HG03108 (cell line): ENCODE results near the gene INHA.
A peak's percentile ranks its signal among the peaks of the same experiment; 100 is the strongest.

Experiments
- ATAC-seq: cut with Tn5 transposase; IDR thresholded peaks from one replicate; pipeline ENCODE4 v1.9.1; 2021; ENCODE audit warnings: moderate library complexity; ENCODE audit not compliant: unreplicated experiment

The INHA gene

DNA sequence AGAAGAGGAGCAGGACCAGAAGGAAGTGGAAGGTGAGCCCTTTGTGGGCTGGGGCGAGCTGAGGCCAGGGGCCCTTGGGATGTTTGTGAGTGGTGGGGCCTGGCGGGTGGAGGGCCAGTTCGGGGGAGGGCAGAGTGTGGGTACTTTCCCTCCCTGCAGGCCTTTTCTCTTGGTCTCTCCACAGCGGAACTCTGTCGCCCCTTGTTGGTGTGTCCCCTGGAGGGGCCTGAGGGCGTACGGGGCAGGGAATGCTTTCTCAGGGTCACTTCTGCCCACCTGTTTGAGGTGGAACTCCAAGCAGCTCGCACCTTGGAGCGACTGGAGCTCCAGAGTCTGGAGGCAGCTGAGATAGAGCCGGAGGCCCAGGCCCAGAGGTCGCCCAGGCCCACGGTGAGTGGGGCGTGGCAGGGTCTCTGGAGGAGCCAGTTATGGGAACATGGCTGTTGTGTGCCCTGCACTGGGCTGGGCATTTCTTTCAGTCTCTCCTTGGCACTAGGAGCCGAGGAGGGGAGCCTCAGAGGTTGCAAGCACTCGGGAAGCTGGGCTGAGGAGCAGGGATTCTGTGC, 36.4 kb downstream of the INHA start:
- ATAC-seq, result no peak

DNA sequence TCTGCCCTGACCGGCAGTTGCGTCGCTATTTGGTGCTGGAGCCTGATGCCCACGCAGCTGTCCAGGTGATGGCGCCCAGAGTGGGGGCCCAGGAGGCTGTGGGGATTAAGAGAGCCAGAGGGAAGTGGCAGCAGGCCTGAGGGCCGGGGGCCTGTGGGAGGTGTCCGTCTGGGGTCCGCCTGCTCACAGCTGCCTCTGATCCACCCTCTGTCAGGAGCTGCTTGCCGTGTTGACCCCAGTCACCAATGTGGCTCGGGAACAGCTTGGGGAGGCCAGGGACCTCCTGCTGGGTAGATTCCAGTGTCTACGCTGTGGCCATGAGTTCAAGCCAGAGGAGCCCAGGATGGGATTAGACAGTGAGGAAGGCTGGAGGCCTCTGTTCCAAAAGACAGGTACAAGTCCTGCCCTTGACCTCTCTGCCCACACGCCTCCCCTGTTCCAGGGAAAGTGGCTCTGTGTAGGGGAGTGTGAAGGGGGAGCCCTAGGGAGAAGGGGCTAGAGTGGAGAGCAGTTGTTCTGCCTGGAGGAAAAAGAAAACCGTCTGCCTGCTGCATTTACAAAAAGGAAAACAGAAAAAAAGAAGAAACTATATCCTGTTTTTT, 37.1 kb downstream of the INHA start:
- no peak for ATAC-seq

DNA sequence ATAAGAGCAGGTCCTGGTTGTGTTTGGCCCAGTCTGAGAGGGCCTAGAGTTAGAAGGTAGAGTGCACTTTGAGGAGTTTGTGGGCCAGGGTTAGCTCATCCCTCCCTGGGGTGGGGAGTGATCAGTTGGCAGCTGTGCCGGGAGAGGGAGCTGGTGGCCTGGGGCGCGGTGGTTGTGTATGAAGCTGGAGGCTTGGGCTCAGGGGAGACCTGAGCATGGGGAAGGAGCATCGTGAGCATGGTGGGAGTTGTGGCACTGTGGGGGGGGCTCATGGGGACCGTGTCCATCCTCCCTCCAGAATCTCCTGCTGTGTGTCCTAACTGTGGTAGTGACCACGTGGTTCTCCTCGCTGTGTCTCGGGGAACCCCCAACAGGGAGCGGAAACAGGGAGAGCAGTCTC, 39.2 kb downstream of the INHA start:
- ATAC-seq, result no peak

DNA sequence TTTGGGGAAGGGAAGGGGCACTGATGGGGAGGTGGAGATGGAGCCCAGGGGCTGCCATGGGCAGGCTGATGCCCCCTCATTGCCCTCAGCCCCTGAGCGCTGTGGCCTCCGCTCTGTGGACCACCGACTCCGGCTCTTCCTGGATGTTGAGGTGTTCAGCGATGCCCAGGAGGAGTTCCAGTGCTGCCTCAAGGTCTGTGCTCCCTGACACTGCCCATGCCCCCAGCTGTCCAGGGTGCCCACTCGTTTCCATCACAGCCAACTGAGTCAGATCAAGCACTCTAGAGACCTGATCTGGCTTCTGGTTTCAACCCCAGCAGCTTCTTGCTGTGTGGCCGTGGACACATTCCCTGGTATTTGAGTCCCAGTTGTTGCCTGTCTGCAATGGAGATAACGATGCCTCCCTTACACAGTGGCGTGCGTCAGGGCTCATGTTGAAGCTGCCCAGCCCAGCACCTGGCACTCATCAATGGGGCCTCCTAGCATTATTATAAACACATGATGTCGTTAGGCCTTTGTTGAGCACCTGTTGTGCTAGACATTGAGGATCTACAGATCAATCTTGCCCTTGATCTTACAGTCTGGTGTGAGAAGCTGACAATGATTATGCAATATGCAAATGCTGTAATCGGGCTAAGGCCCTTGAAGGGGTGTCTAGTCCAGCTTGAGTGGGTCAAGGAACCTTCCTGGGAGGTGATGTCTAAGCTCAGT, 39.9 kb downstream of the INHA start:
- no peak for ATAC-seq

DNA sequence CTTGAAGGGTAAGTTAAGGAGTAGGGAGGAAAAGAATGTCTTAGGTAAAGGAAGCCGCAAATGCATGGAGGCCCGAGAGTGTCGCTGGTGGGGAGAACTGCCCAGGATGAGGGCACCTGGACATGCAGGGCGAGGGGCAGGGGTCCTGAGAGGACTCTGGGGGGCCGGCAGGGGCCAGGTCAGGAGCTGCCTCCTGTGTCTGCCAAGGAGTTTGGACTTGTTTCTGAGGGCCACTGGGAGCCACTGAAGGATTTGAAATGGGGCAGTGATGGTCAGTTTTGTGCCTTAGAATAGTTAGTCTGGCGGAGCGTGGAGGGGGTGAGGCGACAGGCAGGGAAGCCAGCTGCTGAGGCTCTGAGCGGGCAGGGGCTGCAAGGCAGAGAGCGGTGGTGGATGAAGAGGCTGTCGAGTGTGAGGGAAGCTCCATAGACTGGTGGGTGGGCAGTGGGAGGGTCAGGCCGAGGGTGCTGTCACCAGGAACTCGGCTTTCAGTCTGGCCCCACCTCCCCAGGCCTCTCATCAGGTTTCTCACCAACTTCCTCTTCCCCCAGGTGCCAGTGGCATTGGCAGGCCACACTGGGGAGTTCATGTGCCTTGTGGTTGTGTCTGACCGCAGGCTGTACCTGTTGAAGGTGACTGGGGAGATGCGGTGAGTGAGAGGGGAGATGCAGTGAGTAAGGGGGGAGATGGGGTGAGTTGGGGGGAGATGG, 40.6 kb downstream of the INHA start:
- ATAC-seq, result peak; percentile 52

DNA sequence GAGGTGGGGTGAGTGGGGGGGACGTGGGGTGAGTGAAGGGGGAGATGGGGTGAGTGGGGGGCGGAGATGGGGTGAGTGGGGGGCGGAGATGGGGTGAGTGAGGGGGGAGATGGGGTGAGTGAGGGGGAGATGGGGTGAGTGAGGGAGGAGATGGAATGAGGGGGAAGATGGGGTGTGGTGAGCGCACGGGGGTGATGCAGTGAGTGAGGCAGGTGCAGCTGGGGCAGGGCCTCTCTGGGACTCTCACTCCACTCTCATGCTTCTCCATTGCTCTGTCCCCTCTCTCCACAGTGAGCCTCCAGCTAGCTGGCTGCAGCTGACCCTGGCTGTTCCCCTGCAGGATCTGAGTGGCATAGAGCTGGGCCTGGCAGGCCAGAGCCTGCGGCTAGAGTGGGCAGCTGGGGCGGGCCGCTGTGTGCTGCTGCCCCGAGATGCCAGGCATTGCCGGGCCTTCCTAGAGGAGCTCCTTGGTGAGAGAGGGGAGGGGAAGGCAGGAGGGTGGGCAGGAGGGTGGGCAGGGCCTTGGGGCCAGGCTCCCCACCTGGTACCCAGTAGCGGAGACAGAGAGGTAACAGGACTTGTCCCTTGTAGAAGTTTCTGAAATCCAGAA, 41.5 kb downstream of the INHA start:
- ATAC-seq, result no peak

DNA sequence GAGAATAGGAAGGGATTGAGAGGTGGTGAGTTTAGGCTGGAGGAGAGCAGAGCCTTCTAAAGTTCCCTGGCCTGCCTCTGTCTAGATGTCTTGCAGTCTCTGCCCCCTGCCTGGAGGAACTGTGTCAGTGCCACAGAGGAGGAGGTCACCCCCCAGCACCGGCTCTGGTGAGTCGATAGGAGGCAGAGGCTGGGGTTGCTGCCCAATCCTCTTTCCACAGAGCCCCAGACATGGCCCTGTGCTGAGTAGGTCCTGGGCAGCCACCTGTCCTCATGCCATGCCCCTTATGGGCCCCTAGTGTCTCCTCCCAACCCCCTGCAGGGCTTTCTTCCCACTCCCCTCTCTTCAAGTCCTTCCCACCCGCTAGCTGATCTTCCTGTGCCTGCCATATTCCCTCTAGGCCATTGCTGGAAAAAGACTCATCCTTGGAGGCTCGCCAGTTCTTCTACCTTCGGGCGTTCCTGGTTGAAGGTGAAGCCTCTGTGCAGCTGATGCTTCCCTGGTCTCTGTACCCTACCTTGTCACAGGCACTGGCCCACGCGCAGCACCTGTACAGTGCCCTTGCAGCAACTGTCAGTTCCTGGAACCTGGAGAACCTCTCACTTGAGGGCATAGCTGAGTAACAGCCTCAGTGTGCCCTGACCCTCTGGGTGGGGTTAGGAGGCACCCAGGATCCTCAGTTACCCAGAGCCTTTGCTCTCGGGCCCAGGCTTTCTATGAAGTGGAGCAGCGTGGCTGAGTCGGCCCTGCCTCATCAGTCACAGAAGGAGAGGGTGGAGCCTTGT, 42.2 kb downstream of the INHA start:
- no peak for ATAC-seq

DNA sequence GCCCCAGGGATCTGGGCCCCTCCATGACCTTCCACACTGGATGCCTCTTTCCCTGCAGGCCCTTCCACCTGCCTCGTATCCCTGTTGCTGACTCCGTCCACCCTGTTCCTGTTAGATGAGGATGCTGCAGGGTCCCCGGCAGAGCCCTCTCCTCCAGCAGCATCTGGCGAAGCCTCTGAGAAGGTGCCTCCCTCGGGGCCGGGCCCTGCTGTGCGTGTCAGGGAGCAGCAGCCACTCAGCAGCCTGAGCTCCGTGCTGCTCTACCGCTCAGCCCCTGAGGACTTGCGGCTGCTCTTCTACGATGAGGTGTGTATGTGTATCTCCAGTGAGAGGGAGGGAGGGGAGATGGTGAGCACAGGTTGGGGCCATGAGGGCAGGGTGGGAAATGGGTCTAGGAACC, 42.9 kb downstream of the INHA start:
- no peak for ATAC-seq

DNA sequence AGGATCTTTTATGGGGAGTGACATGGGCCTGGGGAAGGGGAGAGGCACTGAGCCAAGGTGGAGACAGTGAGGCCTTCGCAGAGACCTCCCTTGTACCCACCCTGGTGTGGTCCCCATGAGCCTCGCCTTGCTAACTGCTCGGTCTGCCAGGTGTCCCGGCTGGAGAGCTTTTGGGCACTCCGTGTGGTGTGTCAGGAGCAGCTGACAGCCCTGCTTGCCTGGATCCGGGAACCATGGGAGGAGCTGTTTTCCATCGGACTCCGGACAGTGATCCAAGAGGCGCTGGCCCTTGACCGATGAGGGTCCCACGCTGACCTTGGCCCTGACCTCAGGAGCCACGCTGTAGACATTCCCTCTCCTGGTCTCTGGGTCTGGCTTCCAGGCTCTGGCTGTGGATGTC, 43.8 kb downstream of the INHA start:
- ATAC-seq, result no peak

DNA sequence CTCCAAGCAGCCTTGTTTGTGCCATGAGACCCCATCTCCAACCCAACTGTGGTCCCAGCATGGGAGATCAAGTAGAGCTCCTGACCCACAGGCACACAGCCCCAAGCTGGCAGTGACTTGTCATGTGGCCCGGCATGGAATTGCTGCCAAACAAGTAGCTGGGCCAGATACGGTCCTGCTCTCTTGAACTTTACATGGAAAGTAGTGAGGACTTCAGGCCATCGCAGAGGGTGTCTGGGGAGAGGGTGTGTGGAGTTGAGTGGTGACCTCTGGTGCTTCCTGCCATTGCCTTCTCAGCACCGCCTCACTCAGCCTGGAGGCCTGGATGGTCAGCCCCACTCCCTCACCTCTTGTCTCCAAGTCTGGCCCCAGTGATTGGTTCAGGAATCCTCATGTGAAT, 44.4 kb downstream of the INHA start:
- no peak for ATAC-seq

DNA sequence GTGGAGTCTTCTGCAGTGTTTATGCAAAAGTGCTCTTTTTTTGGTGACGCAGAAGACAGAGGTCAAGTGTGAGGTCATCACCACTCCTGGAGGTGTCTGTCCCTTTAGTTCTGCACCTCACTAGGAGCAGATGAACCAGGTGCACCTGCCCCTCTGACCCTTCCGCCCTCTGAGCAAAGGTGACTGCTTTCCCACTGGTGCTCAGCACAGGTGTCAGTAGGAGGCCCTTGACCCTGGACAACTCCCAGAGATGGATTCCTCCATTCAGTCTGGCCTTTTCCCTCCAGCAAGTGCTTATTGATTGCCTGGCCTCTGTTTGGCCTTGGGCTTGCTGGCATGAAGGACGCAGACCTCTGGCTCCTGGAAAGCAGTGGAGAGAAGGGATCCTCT, 46.6 kb downstream of the INHA start:
- no peak for ATAC-seq

DNA sequence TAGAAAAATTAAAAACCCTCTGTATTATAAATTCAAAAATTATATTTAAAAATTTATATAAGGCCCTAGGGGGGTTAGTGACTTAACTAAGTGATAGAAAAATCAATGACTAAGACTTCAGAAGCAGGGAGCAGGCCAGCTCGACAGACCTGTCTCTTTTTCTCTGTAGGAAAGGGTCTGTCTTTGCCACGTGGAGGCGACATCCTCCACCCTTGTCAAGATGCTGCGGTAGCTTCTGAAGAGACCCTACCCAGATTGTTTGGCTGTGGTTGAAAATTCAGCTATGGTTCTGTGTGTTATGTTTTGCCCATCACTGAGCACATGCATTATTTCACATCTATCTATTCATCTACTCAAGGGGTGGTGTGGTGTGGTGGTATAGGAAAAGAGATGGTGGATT, 47.1 kb downstream of the INHA start:
- no peak for ATAC-seq

DNA sequence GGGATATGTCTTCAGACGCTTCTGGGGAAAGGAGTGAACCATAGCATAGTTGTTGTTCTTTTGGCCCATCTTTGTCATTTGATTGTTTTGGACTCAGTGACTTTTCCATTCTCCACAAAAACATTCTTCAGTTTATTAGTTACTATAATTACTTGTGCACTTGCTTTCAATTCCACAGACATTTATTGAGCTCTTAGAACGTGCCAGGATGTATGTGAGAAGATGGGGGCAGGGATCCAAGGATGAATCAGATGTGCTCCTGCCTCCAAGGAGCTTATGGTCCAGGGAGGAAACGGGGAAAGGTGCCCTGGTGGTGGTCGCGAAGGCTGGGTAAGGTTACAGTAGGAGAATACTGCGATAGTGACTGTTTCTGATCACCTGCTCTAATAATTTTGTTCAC, 48.4 kb downstream of the INHA start:
- ATAC-seq, result no peak

DNA sequence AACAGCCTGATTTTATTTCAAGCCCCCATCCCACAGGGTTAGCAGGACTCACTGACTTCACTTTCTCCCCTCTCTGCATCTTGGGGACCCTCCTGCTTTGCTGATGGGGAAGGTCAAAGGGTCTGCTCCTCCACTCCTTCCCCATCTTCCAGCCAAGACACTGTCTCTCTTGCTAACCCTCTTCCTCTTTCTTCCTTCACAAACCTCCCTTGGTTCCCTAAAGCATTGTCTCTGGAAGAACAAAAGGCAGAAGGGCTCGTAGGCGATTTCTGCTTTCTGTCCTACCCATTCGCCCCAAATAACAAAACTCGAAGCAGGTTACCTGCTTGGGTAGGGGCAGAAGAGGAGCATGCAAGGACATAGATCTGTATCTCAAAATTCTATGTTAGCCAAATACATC, 49.8 kb downstream of the INHA start:
- ATAC-seq, result no peak

DNA sequence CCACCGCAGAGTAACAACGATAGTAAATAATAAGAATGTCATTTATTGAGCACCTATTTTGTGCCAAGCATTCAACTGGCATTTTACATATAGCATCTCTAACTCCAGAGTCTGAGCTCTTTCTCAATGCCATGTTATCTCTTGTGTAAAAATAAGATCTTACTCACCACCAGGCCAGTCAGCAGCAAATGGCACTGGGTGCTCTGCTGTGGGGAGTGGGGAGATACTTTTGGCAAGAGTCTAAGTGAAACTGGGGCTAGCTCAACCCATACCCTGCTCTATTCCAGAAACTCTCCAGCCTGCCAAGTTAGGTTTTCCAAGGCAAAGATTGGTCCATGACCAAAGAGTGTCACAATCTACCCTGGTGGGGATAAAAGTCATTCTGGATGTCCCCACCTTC, 50.4 kb downstream of the INHA start:
- ATAC-seq, result no peak

DNA sequence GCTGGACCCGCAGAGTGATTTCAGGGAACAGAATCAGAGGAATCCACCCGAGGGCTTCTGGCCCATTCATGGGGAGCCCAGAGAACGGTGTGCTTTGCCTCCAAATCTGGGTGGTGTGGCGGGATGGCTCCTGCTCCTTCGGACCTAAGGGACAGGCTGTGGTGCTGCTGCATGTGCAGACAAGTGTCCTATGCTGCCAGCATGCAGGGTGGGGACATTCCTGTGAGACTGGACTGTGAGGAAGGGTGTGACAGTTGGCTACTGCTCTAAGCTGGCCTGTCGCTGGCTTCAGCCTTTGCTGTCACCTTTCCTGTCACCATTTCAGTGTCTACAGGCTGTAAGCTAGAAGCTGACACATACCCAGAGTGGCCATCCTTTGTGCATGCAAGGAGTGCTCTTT, 52.5 kb downstream of the INHA start:
- ATAC-seq, result no peak

DNA sequence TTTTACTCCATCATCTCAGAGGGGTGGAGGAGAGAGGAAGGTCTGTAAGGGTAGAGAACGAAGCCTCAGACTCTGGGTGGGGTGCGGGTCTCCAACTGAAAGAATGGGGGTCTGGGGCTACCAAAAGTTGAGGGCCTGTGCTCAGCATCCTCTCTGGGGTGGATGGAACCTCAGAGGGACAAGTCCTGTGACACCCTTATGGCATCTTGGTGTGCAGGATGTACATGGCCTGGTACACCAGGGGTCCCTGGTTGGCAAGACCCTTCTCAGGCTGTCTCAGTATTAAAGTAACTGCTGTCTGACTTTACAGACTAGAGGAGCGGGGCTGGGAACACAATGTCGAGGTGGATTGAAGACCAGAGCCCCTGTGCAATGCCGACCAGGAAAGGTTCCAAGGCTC, 53.1 kb downstream of the INHA start:
- ATAC-seq, result no peak
